Activated CD4-positive, alpha-beta T cell treated with anti-CD3 and anti-CD28 coated beads, Interleukin-2, amount 50 U/mL, for 16 hours (primary cell): ENCODE data around the gene SIGLEC14.
"Not testable (repeated sequence)": the region's sequence is repeated elsewhere in the genome, so short reads cannot be mapped to it uniquely, and the experiment has no call there.

Experiments used
- DNase-seq: peaks from one replicate; pipeline ENCODE4 v3.0.0-alpha.2; 2020

The SIGLEC14 gene

GRCh38 chr19:51668216-51668615 is 21.6 kb upstream of the SIGLEC14 start:
- DNase-seq, result no peak

DNA sequence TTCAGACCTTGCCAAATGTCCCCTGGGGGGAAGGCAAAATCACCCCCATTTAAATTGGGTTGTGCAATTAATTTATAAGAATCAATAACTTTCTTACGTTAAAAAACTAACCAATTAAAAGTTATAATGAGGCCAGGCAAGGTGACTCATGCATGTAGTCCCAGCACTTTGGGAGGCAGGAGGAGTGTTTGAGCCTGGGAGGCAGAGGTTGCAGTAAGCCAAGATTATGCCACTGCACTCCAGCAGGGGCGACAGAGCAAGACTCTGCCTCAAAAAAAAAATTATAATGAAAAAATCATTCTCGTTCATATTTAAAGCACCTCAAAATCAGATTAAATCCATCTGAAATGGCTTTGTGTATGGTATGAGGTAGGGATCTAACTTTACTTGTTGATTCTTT is 18.4 kb upstream of the SIGLEC14 start:
- DNase-seq, result no peak

- no peak for DNase-seq
These were observed 17.5 kb upstream of the SIGLEC14 start for GRCh38 chr19:51664131-51664530.

DNA sequence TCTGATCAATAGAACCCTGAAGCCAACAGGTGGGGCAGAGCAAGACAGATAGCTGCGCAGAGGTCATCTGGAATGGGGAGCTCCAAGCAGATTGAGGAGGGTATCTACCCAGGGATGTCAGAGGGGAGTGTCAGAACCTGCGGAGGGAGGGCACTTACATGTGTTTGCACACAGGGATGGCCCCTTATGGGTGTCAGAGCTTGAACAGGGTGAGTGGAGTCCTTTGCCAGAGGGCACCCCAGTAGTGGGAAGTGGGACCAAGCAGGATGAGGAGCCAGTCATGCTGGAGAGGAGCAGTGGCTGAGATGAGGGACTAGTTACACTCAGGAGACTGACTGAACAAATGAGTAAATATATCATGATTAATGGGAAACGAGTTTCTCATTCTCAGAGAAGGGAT is 17.0 kb upstream of the SIGLEC14 start:
- no peak for DNase-seq

- peak; percentile 65 for DNase-seq
These were observed 14.5 kb upstream of the SIGLEC14 start for GRCh38 chr19:51660975-51661600.

DNA sequence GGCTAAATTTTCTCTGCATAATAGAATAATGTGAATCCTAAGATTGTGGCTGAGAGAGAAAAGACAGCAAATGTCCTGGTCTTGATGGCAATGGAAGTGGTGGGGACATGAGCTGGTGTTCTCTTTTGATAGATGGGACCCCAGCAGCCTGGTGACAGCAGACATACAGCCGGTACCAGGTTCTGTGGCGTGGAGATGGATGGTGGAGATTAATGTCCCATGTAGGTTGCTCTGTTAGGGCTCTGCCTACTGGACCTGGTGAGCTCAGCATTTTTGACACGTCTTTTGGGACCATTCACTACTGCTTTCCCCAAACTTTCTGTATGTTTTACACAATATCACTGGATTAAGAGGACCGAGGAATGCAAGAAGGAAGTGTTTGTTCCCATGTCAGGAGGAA is 8.2 kb upstream of the SIGLEC14 start:
- no peak for DNase-seq

- DNase-seq, result no peak
These were observed 6.5 kb upstream of the SIGLEC14 start for GRCh38 chr19:51653162-51653561.

- no peak for DNase-seq
These were observed 5.6 kb upstream of the SIGLEC14 start for GRCh38 chr19:51652266-51652665.

GRCh38 chr19:51651216-51651846 is 4.7 kb upstream of the SIGLEC14 start:
- DNase-seq, result no peak

DNA sequence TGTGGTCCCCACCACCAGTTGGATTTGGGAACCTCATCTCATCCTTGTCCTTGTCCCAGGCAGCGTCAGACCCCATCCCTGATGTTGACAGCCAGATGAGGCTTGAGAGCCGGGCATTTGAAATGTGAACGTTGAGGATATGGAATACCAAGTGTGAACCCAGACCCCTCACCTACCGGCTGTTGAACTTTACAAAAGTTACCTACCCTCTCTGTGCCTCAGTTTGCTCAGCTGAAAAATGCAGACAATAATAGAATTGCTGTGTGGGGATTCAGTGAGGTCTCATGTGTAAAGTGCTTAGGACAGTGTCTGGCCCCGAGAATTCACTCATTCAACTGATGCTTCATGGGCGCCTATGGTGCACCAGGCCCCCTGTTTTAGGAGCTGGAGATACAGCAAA is 693 bp upstream of the SIGLEC14 start:
- no peak for DNase-seq

GRCh38 chr19:51644636-51645271 is 1.9 kb downstream of the SIGLEC14 start:
- no peak for DNase-seq

- no peak for DNase-seq
These were observed 5.0 kb downstream of the SIGLEC14 start for GRCh38 chr19:51641648-51642047.

DNA sequence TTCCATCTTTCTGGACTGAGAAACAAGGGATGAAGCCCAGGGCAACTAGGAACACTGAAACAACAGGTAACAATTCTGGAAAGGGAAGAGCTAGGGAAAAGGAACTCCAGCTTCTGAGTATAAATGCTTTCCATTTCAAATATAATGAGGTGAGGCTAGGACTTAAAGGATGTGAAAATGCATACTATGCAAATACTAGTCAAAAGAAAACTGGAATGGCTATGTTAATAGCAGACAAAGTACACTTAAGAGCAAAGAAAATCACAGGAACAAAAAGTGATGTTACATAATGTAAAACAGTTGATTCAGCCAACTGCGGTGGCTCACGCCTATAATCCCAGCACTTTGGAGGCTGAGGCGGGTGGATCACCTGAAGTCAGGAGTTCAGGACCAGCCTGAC is 6.2 kb downstream of the SIGLEC14 start:
- no peak for DNase-seq

DNA sequence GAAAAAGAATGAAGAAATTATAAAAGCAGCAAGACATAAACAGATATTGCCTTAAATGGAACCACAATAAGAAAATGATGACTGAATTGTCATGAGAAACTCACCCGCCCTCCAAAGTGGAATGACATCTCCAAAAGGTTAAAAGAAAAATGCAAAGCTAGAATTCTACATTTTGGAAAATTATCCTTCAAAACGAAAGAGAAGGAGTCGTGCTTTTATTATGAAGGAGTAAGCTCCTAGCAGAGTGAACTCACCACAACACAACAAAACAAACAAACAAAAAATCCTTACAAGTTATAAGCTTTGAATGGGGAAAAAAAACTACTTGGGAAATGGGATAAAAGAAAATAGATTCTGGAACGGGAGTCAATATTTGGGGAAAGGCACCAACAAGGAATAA is 6.7 kb downstream of the SIGLEC14 start:
- no peak for DNase-seq

- DNase-seq, result no peak
These were observed 9.2 kb downstream of the SIGLEC14 start for GRCh38 chr19:51637362-51637978.

GRCh38 chr19:51632126-51632525 is 14.5 kb downstream of the SIGLEC14 start:
- no peak for DNase-seq

- not testable (repeated sequence) for DNase-seq
These were observed 16.3 kb downstream of the SIGLEC14 start, which contains the start of gene SIGLEC5 for GRCh38 chr19:51630315-51630714. SIGLEC5 (minus strand) TSS chr19:51630401; CDS start chr19:51630335, 66 bp downstream.

DNA sequence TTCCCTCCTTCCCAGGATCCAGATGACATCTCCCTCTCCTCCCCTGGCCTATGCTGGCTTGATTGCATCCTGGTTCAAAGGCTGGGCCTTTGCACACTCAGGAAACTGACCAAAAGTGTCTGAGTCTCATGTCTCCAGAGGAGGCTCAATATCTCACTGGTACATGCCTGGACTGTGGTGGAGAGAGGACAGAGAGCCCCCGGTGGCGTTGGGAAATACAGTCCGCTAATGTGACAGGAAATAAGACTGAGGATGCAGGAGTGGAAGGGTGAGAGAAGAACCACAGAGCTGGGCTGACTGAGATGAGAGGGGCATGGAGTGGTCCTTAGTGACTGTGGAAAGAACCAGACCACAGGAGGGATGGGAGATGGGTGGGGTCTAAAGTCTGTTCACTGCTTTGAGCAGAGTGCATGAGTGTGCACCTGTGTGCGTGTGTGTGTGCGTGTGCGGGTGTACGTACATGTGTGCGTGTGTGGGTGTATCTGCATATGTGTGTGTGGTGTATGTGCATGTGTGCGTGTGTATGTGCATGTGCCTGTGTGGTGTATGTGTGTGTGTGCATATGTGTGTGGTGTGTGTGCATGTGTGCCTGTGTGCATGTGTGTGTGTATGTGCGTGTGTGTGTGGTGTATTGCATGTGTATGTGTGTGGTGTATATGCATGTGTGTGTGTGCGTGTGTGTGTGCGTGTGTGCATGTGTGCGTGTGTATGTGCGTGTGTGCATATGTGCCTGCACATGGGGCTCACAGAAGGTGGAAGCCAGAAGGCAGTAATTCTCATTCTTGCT is 18.3 kb downstream of the SIGLEC14 start:
- no peak for DNase-seq

- DNase-seq, result no peak
These were observed 19.0 kb downstream of the SIGLEC14 start for GRCh38 chr19:51627491-51628138.

GRCh38 chr19:51626675-51627074 is 19.9 kb downstream of the SIGLEC14 start:
- DNase-seq, result no peak

DNA sequence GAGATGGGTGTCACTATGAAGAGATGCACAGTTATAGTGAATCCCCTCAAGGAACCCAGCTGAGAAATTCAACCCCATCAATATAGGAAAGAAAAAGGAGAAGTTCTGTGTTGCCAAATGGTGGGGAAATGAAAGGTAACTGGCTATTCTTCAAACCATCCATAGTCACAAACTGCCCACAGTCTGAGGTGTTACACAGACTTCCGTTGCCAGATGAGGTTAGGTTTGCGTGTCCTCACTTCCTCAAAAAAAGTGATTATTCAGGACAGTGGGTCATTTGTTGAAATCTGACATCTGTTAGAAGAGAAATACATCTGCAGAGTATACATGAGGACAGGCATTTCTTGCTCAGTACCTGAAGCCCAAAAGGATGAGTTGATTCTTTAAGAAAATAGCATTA is 25.4 kb downstream of the SIGLEC14 start:
- DNase-seq, result no peak

- DNase-seq, result no peak
These were observed 30.6 kb downstream of the SIGLEC14 start for GRCh38 chr19:51615991-51616390.

- DNase-seq, result no peak
These were observed 31.8 kb downstream of the SIGLEC14 start for GRCh38 chr19:51614789-51615188.
